Neural cell (in vitro differentiated cells): ENCODE measurements around the gene ARL2.

ENCODE experiments used
- CTCF ChIP-seq: fragments of 450-650 bp; IDR thresholded peaks from 2 replicates; pipeline ENCODE4 v1.5.1; 2014; ENCODE audit warnings: antibody characterized with exemption, mild to moderate bottlenecking, moderate library complexity; ENCODE audit not compliant: poor library complexity, severe bottlenecking
- EP300 ChIP-seq: fragments of 450-650 bp; conservative IDR thresholded peaks from 2 replicates; pipeline ENCODE4 v1.6.1; 2014; ENCODE audit warnings: antibody characterized with exemption, mild to moderate bottlenecking, moderate library complexity; ENCODE audit not compliant: poor library complexity, severe bottlenecking
- POLR2AphosphoS5 ChIP-seq: IDR thresholded peaks from 2 replicates; pipeline ENCODE4 v1.6.1; 2012
- SMC3 ChIP-seq: fragments of 450-650 bp; conservative IDR thresholded peaks from 2 replicates; pipeline ENCODE4 v1.6.1; 2014; ENCODE audit warnings: antibody characterized with exemption, mild to moderate bottlenecking, moderate library complexity; ENCODE audit not compliant: poor library complexity

GRCh38 chr11:64996710-64997380 lies 17.1 kb upstream of the ARL2 start, which contains the start of gene BATF2:
- TF ChIP-seq CTCF (no peak), EP300 (no peak), POLR2AphosphoS5 (no peak), SMC3 (no peak)
